Endothelial cell of umbilical vein (primary cell): ENCODE results near the gene EPB41L1. TPM values are rescaled to one million over a fixed set of nuclear protein-coding genes. Genes with fewer than 3 reads are reported as not detected.

ENCODE experiments used
- BruUV-seq: library from RNA; stranded (reverse); fragments of 400-500 nt; replicated peaks from 2 replicates; lab custom pipeline; 2021; lab: Mats Ljungman, UMichigan
- CTCF ChIA-PET: fragments of 300-600, 350-600 bp; sonication (Branson Sonifier 250); formaldehyde crosslinking; loops from one replicate; lab custom pipeline; 2021; ENCODE audit warnings: antibody characterized with exemption, inconsistent platforms; lab: Charles Lee
- POLR2A ChIA-PET: fragments of 300-600, 350-600 bp; sonication (Branson Sonifier 250); formaldehyde crosslinking; loops from one replicate; lab custom pipeline; 2021; ENCODE audit warnings: antibody characterized with exemption, inconsistent platforms; lab: Charles Lee
- DNase-seq: peaks from one replicate; pipeline ENCODE4 v3.0.0-alpha.2; 2011; ENCODE audit warnings: low read depth, low spot score
- FAIRE-seq: peaks from 2 replicates; lab custom pipeline; 2011; peaks lifted over from hg19 to GRCh38; lab: Jason Lieb, UNC
- H2AFZ ChIP-seq: 2 replicates; pipeline ENCODE4 v1.6.0; 2012; ENCODE audit warnings: low read depth, low read length, control low read depth, inconsistent platforms
- H3K27ac ChIP-seq: 2 replicates; pipeline ENCODE4 v1.5.1; 2011; ENCODE audit warnings: low read depth, mild to moderate bottlenecking, control low read depth, low read length, moderate library complexity; ENCODE audit not compliant: insufficient read depth
- H3K27me3 ChIP-seq, 2 experiments: 2 replicates each; pipeline versions ENCODE4 v1.6.0 to v1.6.1; 2011; ENCODE audit warnings: low read length in 2 of 2, mixed read lengths in 1 of 2; ENCODE audit not compliant: control insufficient read depth in 2 of 2, insufficient read depth in 2 of 2
- H3K36me3 ChIP-seq, 2 experiments: 2 replicates in 1 of 2; 3 replicates in 1 of 2; pipeline ENCODE4 v1.5.1; 2011; ENCODE audit warnings: low read length in 2 of 2, mild to moderate bottlenecking in 1 of 2, moderate library complexity in 1 of 2; ENCODE audit not compliant: control insufficient read depth in 2 of 2, insufficient read depth in 2 of 2; ENCODE audit errors: extremely low read depth in 1 of 2
- H3K4me1 ChIP-seq: 3 replicates; pipeline ENCODE4 v1.5.1; 2011; ENCODE audit warnings: mild to moderate bottlenecking, low read length; ENCODE audit not compliant: control insufficient read depth, insufficient read depth; ENCODE audit errors: extremely low read depth
- H3K4me2 ChIP-seq: 2 replicates; pipeline ENCODE4 v1.6.1; 2011; ENCODE audit warnings: low read length, control low read depth, mixed read lengths; ENCODE audit not compliant: insufficient read depth
- H3K4me3 ChIP-seq, 3 experiments: fragments of 200-600 bp in 1 of 3; sonication (generic), shearing (Covaris generic) in 1 of 3; replicated peaks in 1 of 3; 2 replicates each; pipeline ENCODE4 v1.5.1; 2011 to 2016; ENCODE audit warnings: control low read depth in 3 of 3, low read length in 3 of 3, mild to moderate bottlenecking in 2 of 3, inconsistent platforms in 1 of 3, low read depth in 1 of 3, moderate library complexity in 1 of 3; ENCODE audit not compliant: insufficient read depth in 1 of 3
- H3K79me2 ChIP-seq: 2 replicates; pipeline ENCODE4 v1.6.0; 2012; ENCODE audit warnings: low read length, inconsistent platforms; ENCODE audit not compliant: control insufficient read depth, insufficient read depth
- H3K9ac ChIP-seq: replicated peaks from 2 replicates; pipeline ENCODE3; 2011; ENCODE audit warnings: low read length, control low read depth; ENCODE audit not compliant: insufficient read depth; ENCODE audit errors: extremely low read depth
- H3K9me1 ChIP-seq: replicated peaks from 3 replicates; pipeline ENCODE4 v1.6.0; 2011; ENCODE audit warnings: mild to moderate bottlenecking, low read length; ENCODE audit not compliant: control insufficient read depth, insufficient read depth; ENCODE audit errors: extremely low read depth
- H3K9me3 ChIP-seq: replicated peaks from 2 replicates; pipeline ENCODE4 v1.5.1; 2012; ENCODE audit warnings: low read length, inconsistent platforms; ENCODE audit not compliant: control insufficient read depth, insufficient read depth
- H4K20me1 ChIP-seq: replicated peaks from 2 replicates; pipeline ENCODE3; 2011; ENCODE audit warnings: mild to moderate bottlenecking, low read length; ENCODE audit not compliant: control insufficient read depth, insufficient read depth; ENCODE audit errors: extremely low read depth
- CTCF ChIP-seq, 2 donors: IDR thresholded peaks; 1 replicate in 1 of 2; 2 replicates in 1 of 2; pipeline ENCODE4 v1.5.1; 2011; ENCODE audit warnings: low read length in 2 of 2, mild to moderate bottlenecking in 2 of 2, moderate library complexity in 2 of 2, control low read depth in 1 of 2, inconsistent platforms in 1 of 2, low read depth in 1 of 2; ENCODE audit not compliant: insufficient read depth in 1 of 2; ENCODE audit errors: extremely low read depth in 1 of 2
- EZH2 ChIP-seq: IDR thresholded peaks from 2 replicates; pipeline ENCODE4 v1.6.1; 2012; ENCODE audit warnings: borderline replicate concordance, low read depth, mild to moderate bottlenecking, moderate library complexity, low read length, inconsistent platforms; ENCODE audit not compliant: severe bottlenecking
- FOS ChIP-seq: IDR thresholded peaks from 2 replicates; pipeline ENCODE4 v1.6.1; 2011; ENCODE audit warnings: mild to moderate bottlenecking, low read length, moderate library complexity, borderline replicate concordance; ENCODE audit not compliant: insufficient read depth
- GATA2 ChIP-seq: IDR thresholded peaks from 2 replicates; pipeline ENCODE4 v1.7.0; 2011; ENCODE audit warnings: low read depth, mild to moderate bottlenecking, moderate library complexity, mixed read lengths, low read length; ENCODE audit not compliant: insufficient read length, insufficient read depth
- JUN ChIP-seq: IDR thresholded peaks from 2 replicates; pipeline ENCODE4 v1.6.1; 2011; ENCODE audit warnings: borderline replicate concordance, low read depth; ENCODE audit not compliant: insufficient read length, insufficient read depth
- MAX ChIP-seq: IDR thresholded peaks from 2 replicates; pipeline ENCODE4 v1.6.1; 2011; ENCODE audit not compliant: insufficient read depth, insufficient read length
- MYC ChIP-seq: IDR thresholded peaks from one replicate; pipeline ENCODE4 v1.6.1; 2011; ENCODE audit warnings: mild to moderate bottlenecking, low read depth, low read length
- POLR2A ChIP-seq: IDR thresholded peaks from 2 replicates; pipeline ENCODE4 v1.6.1; 2012; ENCODE audit warnings: low read depth, mild to moderate bottlenecking, control low read depth, low read length
- POLR2AphosphoS5 ChIP-seq: IDR thresholded peaks from 2 replicates; pipeline ENCODE4 v1.6.1; 2012; ENCODE audit warnings: low read depth, mild to moderate bottlenecking, control low read depth, low read length, moderate library complexity; ENCODE audit not compliant: insufficient read depth
- dilution Hi-C: fragments of 300-500 bp; cut with MboI; formaldehyde crosslinking; loops from one replicate; pipeline ENCODE4 v1.15.0; 2019; ENCODE audit warnings: low sequenced_read_pairs; ENCODE audit not compliant: extremely low pct_ligation_motif_present
- intact Hi-C: fragments of 100-400 bp; cut with micrococcal nuclease; formaldehyde crosslinking; loops from one replicate; pipeline ENCODE4 v1.10.0; 2022
- polyA plus RNA-seq, 4 experiments: library from polyadenylated mRNA; depleted of rRNA in 3 of 4; stranded (reverse) in 3 of 4; unstranded in 1 of 4; fragments of >200 nt; gene quantifications; 2 replicates each; pipeline versions ENCODE4 v1.2.1 to v1.2.3, GENCODE V29; 2011 to 2012; ENCODE audit warnings: missing spikeins in 1 of 4
- total RNA-seq: library from RNA; stranded (reverse); gene quantifications from 2 replicates; pipeline ENCODE4 v1.2.3, GENCODE V29; 2021

EPB41L1 gene
- total and polyA plus RNA-seq, 2 donors (not counting 3 experiments of a cell fraction or from before 2014, with no cell fraction given) = 6.1 to 12.2 TPM

GRCh38 chr20:36231331-36231730 lies 76.8 kb downstream of the EPB41L1 start:
- H3K36me3 ChIP-seq = no peaks in the 10 kb centered on the region

More at GRCh38 chr20:36231331-36231730, 76.8 kb downstream of the EPB41L1 start:
- no TSS peak for BruUV-seq
- H3K9me3 ChIP-seq = no peaks in the 10 kb centered on the region
- dilution Hi-C loops = no loop called here
- peaks cover 0 to 5% of the 10 kb centered on the region in 2 experiments for H3K27me3 ChIP-seq
- CTCF ChIA-PET = interaction anchor here (1.0 to 2.1 kb wide), 3 partner anchors 11 to 208 kb away, joined by 3 to 12 read pairs (median 3); no protein-coding TSS in a partner anchor
- H3K27ac ChIP-seq = no peak overlapping the region
- peaks cover 4% of the 10 kb centered on the region for H3K4me1 ChIP-seq
- no peak overlapping the region for H3K9ac ChIP-seq
- intact Hi-C loops = no loop called here
- no peak for FAIRE-seq
- no peaks in the 10 kb centered on the region for H3K9me1 ChIP-seq
- H4K20me1 ChIP-seq = no peaks in the 10 kb centered on the region
- H3K79me2 ChIP-seq = peaks cover under 1% of the 10 kb centered on the region
- H3K4me2 ChIP-seq = no peak overlapping the region
- DNase-seq = no peak
- H3K4me3 ChIP-seq = no peak overlapping the region
- no peak overlapping the region for H2AFZ ChIP-seq
- POLR2A ChIA-PET = no interaction called here
- TF ChIP-seq MYC (no peak), POLR2A (no peak), JUN (no peak), MAX (no peak), EZH2 (no peak), FOS (no peak), GATA2 (no peak), POLR2AphosphoS5 (no peak), CTCF (IDR thresholded peaks at IDR 0.05; ENCODE audit: extremely low read depth in 1 of 2, insufficient read depth in 1 of 2, low read depth in 1 of 2, low read length in 2 of 2) (no peak)
